Stimulated activated CD4-positive, alpha-beta T cell treated with anti-CD3 and anti-CD28 coated beads, Interleukin-4, amount 100 ng/mL, for 1 hour (primary cell): ENCODE measurements around the gene STK39.

Experiments
- DNase-seq: peaks from one replicate; pipeline ENCODE4 v3.0.0-alpha.2; 2020

Gene STK39

DNA sequence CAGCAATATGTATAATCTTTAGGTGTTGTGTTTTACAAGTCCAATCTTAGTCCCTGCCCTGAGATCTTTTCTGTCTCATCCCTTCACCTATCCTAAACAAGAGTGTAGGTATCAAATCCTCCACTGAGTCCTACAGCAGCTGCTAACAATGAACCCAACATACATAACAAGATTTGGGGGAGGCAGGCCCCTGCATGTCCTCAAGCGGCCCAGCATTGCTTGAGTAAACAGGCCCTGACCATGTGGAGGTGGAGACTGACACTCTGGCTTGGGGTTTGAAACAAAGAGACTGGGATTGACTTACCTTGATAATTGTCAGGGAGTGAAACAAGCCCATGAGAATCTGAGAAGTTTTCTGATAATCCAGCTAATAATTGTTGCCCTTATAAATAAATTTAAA lies 213.4 kb downstream of the STK39 start:
- DNase-seq: no peak

DNA sequence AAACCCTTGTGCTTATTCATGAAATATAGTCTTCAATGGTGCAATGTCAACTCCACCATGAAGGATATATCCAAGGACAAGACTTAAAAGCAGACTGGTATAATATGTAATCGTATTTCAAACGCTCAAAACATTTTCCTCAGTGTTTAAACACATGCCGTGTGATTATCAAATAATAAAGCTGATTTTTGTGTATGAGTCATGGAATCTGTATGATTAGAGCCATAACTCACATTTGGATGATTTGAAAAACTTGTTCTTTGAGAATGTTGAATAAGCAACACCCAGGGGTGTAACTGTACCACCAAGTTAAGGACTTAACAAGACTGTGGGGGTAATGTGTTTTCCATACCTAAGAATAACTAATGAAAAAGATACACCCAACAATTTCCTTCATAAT lies 215.3 kb downstream of the STK39 start:
- DNase-seq: no peak

DNA sequence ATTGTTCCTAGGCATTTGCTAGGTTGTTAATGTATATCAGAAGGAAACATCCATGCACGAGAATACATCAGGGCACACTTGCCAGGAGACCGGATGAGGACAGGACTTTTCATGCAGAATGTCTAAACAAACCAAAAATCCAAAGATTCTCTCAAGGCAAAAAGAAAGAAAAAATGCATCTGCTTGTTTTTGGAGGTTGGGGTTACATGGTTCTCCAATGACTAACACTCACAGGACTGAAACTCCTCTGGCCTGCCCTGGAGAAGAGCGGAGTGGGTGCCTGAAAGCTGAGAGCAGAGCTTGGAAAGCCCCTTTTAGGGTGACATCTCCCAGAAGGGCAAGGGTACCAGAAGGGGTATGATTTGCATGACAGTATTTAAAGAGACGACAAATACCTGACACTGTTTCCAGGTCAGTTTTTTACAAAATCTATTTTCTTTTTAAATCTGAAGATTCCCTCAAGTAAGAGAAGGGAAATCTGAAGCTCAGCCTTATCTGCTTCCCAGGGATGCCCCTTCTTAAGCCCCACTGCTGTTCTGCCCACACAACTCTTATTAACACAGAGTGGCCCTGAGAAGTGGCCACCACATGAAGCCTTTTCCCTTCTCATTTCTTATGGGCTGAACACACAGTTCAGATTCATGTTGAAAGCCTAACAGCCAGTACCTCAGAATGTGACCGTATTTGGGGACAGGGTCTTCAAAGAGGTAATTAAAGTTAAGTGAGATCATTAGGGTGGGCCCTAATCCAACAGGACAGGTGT lies 216.4 kb downstream of the STK39 start:
- peak; percentile 6 for DNase-seq

DNA sequence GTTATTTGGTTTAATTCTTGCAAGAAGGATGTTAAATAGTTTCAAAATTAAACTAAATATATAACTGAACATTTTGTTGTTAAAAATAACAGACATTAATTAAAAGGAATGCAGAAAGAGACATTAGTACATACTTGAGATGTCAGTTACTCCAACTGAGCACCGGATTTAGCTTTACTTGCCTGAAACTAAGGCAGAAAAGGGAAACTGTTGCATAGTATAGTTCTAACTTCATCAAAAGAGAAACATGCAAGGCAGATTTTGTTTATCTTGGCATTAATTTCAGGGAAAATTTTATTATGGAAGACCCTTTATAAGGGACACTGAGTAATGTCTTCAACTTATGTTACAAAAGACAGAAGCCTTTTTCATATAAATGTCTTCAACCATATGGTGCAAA lies 218.3 kb downstream of the STK39 start:
- no peak for DNase-seq

DNA sequence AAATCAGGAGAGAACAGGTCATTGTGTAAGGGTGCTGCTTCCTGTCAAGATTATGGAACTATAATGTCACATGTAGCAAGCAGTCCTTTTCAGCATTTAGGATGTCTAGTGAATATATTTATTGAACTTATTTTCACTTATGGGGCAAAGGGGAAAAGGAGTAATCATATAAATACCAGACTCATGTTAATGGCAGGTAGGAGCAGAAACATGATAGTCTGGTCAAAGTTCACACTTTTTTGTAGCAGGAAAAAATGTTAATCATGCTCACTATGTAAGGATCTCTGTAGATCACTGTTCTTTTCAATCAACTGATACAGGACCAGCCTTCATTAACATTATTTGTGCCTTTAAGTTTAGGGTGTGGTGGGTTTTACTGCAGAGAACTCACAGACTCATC lies 219.0 kb downstream of the STK39 start:
- no peak for DNase-seq

DNA sequence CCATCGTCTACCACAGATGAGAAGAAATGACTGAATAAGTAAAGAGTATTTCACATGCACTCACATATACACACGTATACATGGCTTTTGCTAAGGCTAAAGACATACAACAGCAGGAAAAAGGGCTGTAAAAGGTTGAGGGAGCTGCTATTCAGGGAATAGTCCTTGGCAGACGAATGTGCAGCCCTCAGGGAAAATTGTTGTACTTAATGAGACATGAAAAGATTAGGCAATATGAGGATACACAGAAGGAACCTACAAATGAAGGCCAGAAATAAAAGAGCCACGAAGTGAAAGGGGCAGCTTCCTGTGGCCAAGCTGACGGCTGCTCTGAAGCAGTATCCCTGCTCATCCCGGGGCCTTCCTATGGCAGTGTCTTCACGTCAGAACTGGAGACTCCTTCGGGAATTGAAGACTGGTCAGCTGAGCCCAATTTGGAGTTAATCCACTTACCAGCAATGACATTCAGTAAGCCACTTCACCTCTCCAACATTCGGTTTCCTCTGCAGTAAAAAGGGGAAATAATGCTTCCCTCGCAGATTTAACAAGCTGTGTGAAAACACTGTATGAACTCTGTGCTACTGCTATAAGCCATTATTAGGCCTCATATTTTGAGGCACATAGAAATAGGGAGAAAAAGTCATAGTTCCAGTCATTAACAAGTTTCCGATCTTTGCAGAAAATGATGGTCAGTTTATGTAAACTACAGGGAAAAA lies 221.8 kb downstream of the STK39 start:
- DNase-seq: no peak

DNA sequence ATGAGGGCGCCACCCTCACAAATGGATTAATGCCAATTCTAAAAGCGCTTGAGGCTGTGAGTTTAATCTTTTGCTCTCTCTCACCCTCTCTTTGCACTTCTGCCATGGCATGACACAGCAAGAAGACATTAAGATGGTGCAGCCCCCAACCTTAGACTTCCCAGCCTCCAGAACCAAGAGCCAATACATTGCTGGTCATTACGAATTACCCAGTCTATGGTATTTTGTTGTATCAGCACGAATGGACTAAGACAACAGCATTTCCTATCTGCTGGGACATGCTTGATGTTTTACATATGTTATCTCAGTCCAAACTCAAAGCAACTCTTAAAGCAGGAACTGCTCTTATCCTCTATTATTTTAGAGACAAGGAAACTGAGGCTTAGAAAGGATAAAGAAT lies 222.9 kb downstream of the STK39 start:
- no peak for DNase-seq

DNA sequence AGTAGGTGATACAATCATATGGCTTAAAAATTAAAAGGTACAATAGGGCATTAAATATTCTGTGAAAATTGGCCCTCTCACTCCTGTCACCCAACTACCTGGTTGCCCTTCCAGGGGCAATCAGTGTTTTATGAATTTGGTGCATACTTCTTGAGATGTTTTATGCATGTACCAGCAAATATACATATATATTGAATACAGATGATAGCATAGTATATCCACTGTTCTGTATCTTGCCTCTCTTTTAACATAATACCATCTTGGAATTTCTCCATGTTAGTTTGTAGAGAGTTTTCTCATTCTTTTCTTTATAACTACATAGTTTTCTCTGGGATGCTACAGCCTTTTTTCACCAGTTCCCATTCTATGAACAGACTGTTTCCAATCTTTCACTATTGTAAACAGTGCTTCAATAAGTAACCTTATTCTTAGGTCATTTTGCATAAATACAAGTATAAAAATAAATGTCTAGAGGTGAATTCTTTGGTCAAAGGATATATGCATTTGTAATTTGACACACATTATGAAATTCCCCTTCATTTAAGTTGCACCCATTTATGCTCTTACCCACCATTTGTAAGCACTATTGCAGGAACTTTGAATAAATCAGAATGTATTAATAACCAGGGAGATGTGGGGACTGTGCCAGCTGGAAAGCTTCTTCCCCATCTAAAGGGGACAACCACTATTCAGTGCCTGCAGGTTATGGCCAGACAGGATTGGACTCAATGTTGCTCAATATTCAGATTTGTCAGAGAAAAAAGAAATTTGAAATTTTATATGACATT lies 225.4 kb downstream of the STK39 start:
- no peak for DNase-seq

DNA sequence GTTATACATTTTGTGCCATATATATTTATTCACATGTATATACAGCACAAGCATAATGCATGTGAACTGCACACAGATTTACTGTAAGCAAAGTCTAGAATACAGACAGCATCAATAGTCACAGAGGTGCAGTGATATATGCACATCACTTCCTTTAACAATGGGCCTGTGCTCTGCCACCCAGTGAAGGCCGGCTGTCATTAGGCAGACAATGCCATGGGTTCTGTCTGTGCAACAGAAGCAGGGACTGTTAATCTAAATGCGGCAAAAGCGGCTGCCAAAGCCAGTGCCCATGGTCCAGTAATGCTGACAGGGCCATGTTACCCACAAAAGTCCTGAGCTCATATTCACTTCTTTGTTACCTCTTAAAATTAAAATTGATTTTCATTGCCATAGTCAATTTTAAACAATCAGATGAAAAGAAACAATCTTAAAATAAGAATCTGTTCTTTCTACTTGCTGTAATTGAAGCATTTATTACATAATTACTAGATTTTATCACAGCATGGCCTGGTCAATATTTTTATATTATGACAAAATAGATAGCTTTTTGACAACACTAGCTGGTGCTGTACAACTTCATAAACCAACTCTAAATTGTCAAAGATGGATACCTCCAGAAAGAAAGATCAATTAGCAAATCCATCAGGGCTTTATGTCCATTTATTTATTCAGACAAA lies 232.0 kb downstream of the STK39 start:
- DNase-seq: no peak

DNA sequence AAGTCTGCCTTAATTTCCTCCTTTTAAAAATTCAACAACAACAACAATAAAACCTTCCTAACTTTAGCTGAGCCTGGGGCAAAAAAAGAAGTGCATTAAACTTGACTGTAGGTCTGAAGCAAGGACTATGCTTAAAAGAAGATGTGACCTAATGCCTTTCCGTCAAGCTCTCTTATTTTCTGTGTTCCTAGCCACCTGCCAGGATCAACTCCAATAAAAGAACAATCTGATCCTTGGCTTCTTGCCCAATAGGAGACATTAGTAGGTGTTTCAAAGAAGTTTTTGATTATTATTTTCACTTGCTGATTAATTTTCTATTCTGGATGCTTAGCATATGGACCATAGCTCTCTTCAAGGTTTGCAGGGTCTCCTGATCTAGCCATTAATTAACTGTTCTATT lies 237.5 kb downstream of the STK39 start:
- no peak for DNase-seq

DNA sequence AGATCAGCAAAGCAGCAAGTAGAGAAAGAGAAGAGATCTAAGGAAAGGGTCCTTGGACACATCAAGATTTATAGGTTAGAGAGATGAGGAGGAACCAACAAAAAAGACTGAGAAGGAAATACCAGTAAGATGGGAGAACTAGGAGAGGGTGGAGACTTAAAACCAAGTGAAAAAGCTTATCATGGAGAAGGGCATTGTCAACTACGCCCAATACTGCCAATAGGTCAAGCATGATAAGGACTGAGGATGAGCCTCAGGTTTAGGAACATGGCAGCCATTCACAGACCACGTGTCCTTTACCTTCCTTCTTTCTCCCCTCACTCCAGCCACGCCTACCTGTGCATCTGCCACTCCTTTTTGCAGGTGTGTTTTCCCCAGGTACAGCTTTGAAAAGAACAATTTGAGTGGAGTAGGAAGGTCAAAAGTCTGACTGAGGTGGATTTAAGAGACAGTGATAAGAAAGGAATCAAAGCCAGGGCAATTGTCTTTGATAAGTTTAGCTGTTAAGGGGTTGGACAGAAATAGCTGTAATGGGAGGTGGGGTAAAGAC lies 238.7 kb downstream of the STK39 start:
- no peak for DNase-seq

DNA sequence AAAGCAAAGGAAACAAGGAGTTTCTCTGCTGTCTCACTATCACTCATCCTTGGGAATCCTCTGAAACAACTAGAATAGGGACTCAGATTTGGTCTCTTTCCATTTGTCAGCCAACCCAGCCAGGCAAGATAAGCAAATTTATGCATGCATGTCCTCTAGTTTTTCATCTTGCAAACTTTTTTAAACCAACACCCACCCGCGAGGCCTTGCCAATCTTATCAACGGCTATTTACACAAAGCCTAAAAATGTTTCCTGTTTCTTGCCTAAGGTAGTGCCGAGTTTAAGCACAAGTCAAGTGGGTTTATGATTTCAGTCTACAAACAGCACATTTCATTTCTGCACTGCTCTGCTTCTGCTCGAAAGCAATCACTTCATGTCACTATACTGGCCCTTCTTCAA lies 240.9 kb downstream of the STK39 start:
- DNase-seq: no peak

DNA sequence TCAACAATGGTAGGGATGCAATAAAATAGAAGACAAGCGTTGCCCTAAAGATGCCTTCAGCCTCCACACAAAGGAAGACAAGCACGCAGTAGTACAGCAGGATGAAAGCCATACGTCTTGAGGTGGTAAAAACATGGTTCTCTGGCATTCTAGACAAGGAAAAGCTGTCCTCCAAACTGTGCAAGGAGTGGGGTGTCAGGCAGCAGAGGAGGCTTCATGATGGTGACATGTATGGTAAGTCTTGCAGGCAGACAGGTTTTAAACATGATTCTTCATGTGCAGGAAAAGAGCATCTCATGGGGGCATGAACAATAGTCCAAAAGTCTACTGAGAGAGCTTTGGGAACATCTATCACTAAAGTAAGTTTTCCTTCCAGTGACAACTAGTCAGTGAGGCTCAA lies 241.8 kb downstream of the STK39 start:
- DNase-seq: no peak

DNA sequence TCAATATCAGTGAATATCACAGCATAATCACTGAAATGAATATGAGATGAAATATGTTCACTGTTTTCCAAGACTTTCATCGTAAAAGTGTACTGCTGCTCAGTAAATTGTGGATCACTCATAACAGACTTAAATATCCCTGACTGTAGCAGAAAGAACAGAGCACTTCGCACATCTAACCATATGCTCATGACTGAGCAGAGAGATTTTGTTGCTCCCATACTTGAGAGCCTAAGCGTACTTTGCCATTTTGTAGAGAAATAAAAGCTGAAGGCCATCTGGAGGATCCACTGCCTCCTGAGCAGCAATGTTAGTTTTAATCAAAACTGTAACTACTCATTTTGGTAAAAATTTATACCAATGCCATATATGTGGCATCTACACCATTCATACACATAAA lies 243.5 kb downstream of the STK39 start:
- DNase-seq: no peak

DNA sequence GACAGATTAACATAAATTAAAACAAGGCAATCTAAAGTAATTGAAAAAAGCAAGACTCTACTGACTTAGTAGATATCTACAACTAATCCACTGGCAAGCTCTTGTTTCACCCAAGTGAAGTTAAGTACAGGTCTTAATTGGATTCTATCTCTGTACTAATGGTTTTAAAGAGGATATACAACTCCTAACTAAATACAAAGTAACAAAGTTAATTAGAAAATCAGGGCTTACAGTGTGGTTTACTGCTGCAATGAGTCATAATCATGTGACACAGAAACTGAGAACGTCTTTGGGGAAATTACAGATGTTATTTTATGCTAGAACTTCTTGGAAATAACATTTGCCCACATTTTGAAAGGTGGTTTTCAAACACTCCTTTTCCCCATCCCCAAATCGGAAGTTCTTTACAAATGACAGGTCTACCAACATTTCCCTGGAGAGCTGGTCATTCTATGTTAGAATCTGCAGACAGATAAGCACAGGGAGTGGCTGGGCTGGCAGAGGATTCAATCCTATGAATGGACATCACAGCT lies 245.3 kb downstream of the STK39 start:
- no peak for DNase-seq

DNA sequence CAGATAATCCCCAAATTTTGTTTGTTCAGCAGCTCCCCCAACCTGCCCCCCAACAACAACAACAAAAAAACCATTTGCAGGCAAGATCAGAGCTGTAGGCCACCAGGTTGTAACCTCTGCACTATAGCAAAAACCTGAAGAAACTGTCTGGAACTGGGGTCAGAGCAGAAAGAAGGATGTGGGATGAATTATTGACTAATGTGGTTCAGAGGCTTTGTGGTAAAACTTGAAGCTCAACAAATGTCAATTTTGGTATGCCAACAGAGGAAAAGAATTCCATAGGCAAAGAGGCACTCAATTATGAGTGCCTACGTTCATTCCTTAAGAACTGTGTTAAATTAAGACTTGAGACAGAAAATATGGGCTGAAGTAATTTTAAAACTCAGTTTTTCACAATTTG lies 255.1 kb downstream of the STK39 start:
- no peak for DNase-seq

DNA sequence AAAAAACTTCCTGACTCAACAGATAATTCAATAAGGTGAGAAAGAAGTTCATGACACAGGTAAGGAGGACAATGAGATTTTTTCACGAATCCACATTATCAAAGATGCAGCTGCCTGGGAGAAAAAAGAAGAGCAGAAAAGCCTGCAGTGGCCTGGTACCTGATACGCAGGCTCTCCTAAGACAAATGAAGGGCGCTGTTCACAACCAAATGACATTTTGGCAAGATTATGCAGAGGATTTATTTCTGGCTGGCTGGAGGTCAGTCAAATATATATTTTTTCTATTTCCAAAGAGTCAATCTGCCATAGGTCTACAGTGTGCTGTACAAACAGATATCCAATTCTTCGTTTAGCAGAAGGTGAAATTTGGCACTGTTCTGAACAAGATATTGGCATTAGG lies 257.3 kb downstream of the STK39 start:
- DNase-seq: no peak

DNA sequence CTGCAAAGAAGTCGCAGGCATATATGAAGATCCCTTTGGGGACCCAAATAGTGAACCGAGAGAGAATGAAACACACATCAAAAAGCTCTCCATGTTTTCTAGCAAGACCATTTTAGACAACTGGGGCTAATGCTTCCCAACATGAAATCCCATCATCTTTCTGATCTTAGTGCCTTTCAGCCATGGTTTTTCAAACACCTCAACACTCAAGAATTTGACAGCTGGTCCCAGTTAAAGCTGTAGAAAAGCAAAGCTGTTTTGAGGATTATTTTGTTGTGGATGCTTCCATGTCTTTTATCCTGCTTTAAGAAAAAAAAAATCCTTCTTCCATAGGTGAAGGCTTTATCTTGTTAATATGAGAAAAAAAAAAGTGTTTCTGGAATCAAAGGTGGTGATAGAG lies 259.1 kb downstream of the STK39 start:
- DNase-seq: no peak

DNA sequence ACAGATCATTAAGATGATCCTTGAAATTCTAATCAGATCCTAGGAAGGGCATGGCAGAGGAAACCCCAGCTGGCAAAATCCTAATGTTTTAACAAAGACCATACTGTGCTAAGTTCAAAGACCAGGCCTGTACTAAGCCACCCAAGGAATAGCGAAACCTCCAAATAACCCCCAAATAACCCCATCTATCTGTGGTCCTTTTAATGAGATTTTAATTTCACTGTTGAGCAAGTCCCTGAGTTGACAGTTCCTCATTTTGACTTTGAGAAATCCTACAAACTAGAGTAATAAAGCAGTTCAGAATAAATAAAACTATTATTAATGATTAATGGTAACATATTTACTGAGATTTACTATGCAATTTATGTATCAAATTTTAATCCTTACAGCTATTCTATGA lies 259.8 kb downstream of the STK39 start:
- no peak for DNase-seq

DNA sequence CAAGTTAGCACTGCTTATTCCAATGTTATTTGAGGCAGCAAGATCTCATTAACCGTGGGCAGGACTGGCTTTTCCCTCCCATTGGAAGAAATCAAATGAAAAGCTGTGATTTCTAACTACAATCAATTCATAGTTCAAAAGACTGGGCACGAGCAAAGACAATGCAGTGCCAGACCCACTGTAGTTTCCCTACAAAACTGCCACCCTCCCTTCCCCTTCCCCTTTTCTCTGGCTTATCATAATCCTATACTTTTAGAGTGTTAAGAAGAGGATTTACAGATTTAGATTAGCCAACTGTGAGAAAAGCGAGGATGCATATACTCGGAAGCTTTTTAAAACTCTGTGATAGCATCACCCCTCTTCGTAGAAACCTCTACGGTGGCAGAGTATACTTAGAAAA lies 260.4 kb downstream of the STK39 start:
- no peak for DNase-seq

DNA sequence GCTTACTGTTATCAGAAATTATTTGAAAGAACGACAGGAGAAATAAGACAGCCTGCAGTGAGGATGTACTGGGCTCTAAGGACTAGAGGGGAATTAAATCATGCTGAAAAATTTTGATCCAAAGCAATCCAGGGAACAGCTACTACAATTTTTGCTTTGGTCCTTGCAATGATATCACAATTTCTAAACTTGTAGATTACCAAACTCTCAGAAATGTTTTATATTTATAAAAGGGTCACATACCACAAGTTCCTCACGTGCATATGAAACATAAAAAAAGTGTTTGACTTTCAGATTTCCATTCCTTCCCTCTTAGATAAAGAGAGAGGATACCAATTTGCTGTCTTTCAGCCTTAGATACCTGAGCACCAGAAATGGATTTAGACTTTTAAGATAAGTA lies 261.2 kb downstream of the STK39 start:
- no peak for DNase-seq

DNA sequence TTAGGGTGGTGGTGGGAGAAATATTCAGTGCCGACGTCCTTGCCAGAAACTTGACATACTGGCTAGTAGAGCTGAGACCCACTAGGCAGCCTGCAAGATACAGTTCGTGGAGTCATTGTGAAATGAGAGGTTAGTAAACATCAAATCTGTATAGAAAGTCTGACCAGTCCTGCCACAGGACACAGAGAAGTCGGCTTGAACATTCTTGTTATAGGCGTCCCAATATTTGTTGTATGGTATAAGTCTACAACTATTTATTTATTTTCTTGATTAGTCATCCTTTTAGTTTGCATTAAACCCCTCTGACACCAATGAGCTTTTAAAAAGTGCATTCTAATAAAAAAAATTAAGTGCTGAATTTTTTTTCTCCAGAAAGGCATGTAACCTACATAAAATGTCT lies 265.4 kb downstream of the STK39 start:
- no peak for DNase-seq

DNA sequence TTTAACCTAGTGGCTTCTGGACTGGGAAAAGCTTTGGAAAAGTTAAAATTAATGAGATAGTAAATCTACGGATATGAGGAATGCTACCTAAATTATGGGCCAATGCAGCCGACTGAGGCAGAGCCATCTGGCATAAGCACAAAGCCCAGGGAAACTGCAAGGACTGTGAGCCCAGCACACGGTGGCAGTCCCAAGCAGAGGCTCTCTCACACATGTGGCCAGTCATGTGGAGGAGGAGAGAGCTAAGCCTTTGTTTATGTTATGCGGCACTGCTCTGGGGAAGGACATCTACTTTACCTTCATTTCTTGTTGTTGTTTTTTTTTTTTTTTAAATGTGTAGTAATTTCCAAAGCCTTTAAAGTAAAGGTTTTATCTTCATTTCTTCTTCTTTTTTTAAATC lies 267.0 kb downstream of the STK39 start:
- DNase-seq: no peak
